AG04449 (cell line): ENCODE results near the gene SIPA1L3.
"Not testable (repeated sequence)": the region's sequence is repeated elsewhere in the genome, so short reads cannot be mapped to it uniquely, and the experiment has no call there.

Experiments
- CTCF ChIA-PET: fragments of 350-600 bp; formaldehyde crosslinking; extraction: SDS; loops from one replicate; lab custom pipeline; 2021; ENCODE audit warnings: antibody characterized with exemption; lab: Yijun Ruan, JAX
- POLR2A ChIA-PET: fragments of 400-600, 350-600 bp; formaldehyde crosslinking; extraction: SDS; loops from one replicate; lab custom pipeline; 2020; ENCODE audit warnings: antibody characterized with exemption, inconsistent platforms; lab: Yijun Ruan, JAX
- DNase-seq: peaks from one replicate; pipeline ENCODE4 v3.0.0-alpha.2; 2010; ENCODE audit warnings: low read depth, low spot score
- H3K4me3 ChIP-seq: 2 replicates; pipeline ENCODE4 v1.5.1; 2011; ENCODE audit warnings: low read depth, mild to moderate bottlenecking, control low read depth, low read length
- CTCF ChIP-seq: IDR thresholded peaks from one replicate; pipeline ENCODE4 v1.5.1; 2011; ENCODE audit warnings: mild to moderate bottlenecking, moderate library complexity, low read length, control low read depth, inconsistent platforms; ENCODE audit not compliant: insufficient read depth; ENCODE audit errors: missing control alignments

SIPA1L3 gene

GRCh38 chr19:38221919-38222830 lies 315.2 kb downstream of the SIPA1L3 start:
- no peak overlapping the region for H3K4me3 ChIP-seq
- DNase-seq = no peak
- POLR2A ChIA-PET = no interaction called here
- CTCF ChIA-PET = no interaction called here
- no peak for TF ChIP-seq CTCF

- no peak for DNase-seq
- CTCF ChIA-PET = no interaction called here
- H3K4me3 ChIP-seq = no peak overlapping the region
- POLR2A ChIA-PET = no interaction called here
- TF ChIP-seq CTCF = no peak
Observed at GRCh38 chr19:38223119-38223523, 316.1 kb downstream of the SIPA1L3 start.

GRCh38 chr19:38223617-38224013 lies 316.6 kb downstream of the SIPA1L3 start:
- no peak for TF ChIP-seq CTCF
- ChIA-PET POLR2A (no interaction called here), CTCF (no interaction called here)
- H3K4me3 ChIP-seq = peak overlapping the region; percentile 70
- DNase-seq = no peak

GRCh38 chr19:38224014-38224862 lies 317.2 kb downstream of the SIPA1L3 start, which contains the start of gene DPF1:
Gene DPF1, minus strand, starts transcription at chr19:38224222. Its CDS starts 80 bp downstream, at chr19:38224142.
- peak within 1 kb of the TSS; percentile 70 for H3K4me3 ChIP-seq
- TF ChIP-seq CTCF = no peak
- no peak for DNase-seq
- ChIA-PET CTCF (interaction anchor here (1.2 to 3.3 kb wide), 5 partner anchors 15 to 319 kb away, joined by 3 to 18 read pairs (median 4); partner anchors contain the start of gene WDR87), POLR2A (no interaction called here)

- POLR2A ChIA-PET, DNase-seq, H3K4me3 ChIP-seq: not testable (repeated sequence)
- CTCF ChIA-PET = interaction anchor here (1.1 to 3.3 kb wide), 11 partner anchors 9 to 323 kb away, joined by 3 to 18 read pairs (median 5); partner anchors contain the start of gene WDR87
Observed at GRCh38 chr19:38224863-38225218, 317.8 kb downstream of the SIPA1L3 start.

GRCh38 chr19:38227287-38228004 lies 320.4 kb downstream of the SIPA1L3 start:
- TF ChIP-seq CTCF = no peak
- CTCF ChIA-PET = interaction anchor here (0.9 to 3.8 kb wide), 17 partner anchors 10 to 328 kb away, joined by 3 to 18 read pairs (median 5); partner anchors contain the start of genes CATSPERG, FAM98C and WDR87
- no peak for DNase-seq
- POLR2A ChIA-PET = no interaction called here
- H3K4me3 ChIP-seq = no peak overlapping the region
